ENCODE data around the gene TBX21. TPM values are rescaled to one million over a fixed set of nuclear protein-coding genes. Genes with fewer than 3 reads are reported as not detected.
"Not testable (repeated sequence)": the region's sequence is repeated elsewhere in the genome, so short reads cannot be mapped to it uniquely, and the experiment has no call there.

TBX21 gene
- polyA plus RNA-seq, 1 donor = 0.29 TPM

GRCh38 chr17:47731396-47731795, 1.6 kb upstream of the TBX21 start:
- no peak for DNase-seq (ENCODE audit: low read depth)

- no peak for DNase-seq (ENCODE audit: low read depth)
Measured at GRCh38 chr17:47732399-47733046, 513 bp upstream of the TBX21 start.

GRCh38 chr17:47733674-47734410, 806 bp downstream of the TBX21 start:
- DNase-seq (ENCODE audit: low read depth) = no peak

- no peak for DNase-seq (ENCODE audit: low read depth)
Measured at GRCh38 chr17:47735139-47735464, 2.1 kb downstream of the TBX21 start.

- DNase-seq (ENCODE audit: low read depth) = no peak
Measured at GRCh38 chr17:47735536-47736011, 2.5 kb downstream of the TBX21 start.

GRCh38 chr17:47736501-47737495, 3.8 kb downstream of the TBX21 start:
- DNase-seq (ENCODE audit: low read depth) = no peak

GRCh38 chr17:47738178-47738577, 5.1 kb downstream of the TBX21 start:
- DNase-seq (ENCODE audit: low read depth) = no peak

- DNase-seq (ENCODE audit: low read depth) = no peak
Measured at GRCh38 chr17:47739150-47739549, 6.1 kb downstream of the TBX21 start.

GRCh38 chr17:47739945-47740344, 6.9 kb downstream of the TBX21 start:
- not testable (repeated sequence) for DNase-seq (ENCODE audit: low read depth)

GRCh38 chr17:47741109-47741792, 8.2 kb downstream of the TBX21 start:
- DNase-seq (ENCODE audit: low read depth) = no peak

- DNase-seq (ENCODE audit: low read depth) = no peak
Measured at GRCh38 chr17:47741793-47742145, 8.7 kb downstream of the TBX21 start.

- no peak for DNase-seq (ENCODE audit: low read depth)
Measured at GRCh38 chr17:47742319-47743181, 9.5 kb downstream of the TBX21 start.

GRCh38 chr17:47744168-47745036, 11.4 kb downstream of the TBX21 start:
- no peak for DNase-seq (ENCODE audit: low read depth)

GRCh38 chr17:47745037-47745380, 12.0 kb downstream of the TBX21 start:
- no peak for DNase-seq (ENCODE audit: low read depth)

- no peak for DNase-seq (ENCODE audit: low read depth)
Measured at GRCh38 chr17:47751471-47751870, 18.4 kb downstream of the TBX21 start.

GRCh38 chr17:47757386-47757785, 24.4 kb downstream of the TBX21 start:
- DNase-seq (ENCODE audit: low read depth) = no peak

GRCh38 chr17:47760409-47761140, 27.5 kb downstream of the TBX21 start:
- DNase-seq (ENCODE audit: low read depth) = no peak

- DNase-seq (ENCODE audit: low read depth) = no peak
Measured at GRCh38 chr17:47762728-47763127, 29.7 kb downstream of the TBX21 start.

- no peak for DNase-seq (ENCODE audit: low read depth)
Measured at GRCh38 chr17:47763913-47764582, 31.0 kb downstream of the TBX21 start.
